ENCODE results near the gene MCF2L.

MCF2L gene

DNA sequence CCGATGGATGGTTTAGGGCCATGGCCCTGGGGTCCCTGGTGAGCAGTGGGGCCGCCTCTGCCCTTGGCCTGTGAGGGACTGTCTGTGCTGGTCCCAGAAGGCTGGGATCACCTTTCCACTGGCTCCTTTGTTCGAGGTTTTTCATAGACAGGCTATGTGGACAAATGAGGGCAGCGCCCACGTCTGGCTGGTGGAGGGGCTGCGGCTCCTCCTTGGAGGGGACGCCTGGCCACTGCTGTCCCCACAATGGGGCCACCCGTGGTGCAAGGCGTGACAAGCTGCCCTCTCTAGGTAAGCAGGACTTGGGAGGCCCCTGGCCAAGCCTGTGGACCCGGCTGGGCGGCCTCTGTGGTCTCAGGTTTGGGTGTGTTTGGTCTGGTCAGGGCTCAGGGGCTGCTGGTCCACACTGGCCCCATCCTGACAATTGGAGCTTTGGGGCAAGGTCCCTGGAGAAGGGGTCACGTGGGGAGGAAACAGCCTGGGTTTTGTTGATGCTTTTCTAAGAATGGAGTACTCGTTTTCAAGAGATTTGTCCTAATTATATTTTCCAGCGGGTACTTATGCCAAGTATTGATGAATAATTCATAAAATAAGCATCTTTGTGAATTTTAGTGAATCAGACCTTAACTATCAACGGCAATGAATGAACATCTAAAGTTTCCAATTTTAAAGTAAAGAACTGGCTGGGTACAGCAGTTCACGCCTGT lies 33.3 kb downstream of the MCF2L start:
- H3K4me3 ChIP-seq (ENCODE audit: low read depth, low read length), result no peak overlapping the region
- no peak for DNase-seq (ENCODE audit: low read depth)
- TF ChIP-seq, protein P1, sequence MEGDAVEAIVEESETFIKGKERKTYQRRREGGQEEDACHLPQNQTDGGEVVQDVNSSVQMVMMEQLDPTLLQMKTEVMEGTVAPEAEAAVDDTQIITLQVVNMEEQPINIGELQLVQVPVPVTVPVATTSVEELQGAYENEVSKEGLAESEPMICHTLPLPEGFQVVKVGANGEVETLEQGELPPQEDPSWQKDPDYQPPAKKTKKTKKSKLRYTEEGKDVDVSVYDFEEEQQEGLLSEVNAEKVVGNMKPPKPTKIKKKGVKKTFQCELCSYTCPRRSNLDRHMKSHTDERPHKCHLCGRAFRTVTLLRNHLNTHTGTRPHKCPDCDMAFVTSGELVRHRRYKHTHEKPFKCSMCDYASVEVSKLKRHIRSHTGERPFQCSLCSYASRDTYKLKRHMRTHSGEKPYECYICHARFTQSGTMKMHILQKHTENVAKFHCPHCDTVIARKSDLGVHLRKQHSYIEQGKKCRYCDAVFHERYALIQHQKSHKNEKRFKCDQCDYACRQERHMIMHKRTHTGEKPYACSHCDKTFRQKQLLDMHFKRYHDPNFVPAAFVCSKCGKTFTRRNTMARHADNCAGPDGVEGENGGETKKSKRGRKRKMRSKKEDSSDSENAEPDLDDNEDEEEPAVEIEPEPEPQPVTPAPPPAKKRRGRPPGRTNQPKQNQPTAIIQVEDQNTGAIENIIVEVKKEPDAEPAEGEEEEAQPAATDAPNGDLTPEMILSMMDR (conservative IDR thresholded peaks at IDR 0.05; ENCODE audit: low read depth, low read length), result peak; percentile 36

DNA sequence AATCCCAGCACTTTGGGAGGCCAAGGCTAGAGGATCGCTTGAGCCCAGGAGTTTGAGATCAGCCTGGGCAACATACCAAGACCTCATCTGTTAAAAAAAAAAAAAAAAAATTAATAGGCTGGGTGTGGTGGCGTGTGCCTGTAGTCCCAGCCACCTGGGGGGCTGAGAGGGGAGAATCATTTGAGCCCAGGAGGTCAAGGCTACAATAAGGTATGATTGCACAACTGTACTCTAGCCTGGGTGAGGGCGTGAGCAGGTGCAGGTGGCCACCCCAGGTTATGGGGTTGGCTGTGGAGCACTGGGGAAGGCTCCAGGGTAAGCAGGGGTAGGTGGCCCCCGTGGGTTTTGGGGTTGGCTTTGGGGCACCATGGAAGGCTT lies 33.9 kb downstream of the MCF2L start:
- TF ChIP-seq, protein P1 (conservative IDR thresholded peaks at IDR 0.05; ENCODE audit: low read depth, low read length), result no peak
- no peak for DNase-seq (ENCODE audit: low read depth)
- H3K4me3 ChIP-seq (ENCODE audit: low read depth, low read length), result no peak overlapping the region

DNA sequence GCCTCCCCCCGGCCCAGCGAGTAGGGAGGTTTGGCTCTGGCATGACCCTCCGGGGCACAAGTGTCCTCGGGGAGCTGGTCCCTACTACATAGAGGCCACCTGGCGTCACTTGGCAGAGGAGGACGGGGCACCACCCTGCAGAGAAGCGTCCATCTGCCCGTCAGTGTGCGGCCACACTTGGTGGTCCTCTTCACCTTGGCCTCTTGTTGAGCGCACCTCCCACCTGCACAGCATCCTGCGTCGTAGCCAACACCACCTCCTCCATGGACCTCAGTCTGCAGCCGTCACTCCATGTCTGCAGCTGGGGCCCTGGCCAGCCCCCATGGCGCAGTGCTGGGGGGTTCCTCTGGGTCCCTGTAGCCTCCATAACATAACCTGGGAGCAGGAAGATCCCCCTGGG lies 35.1 kb downstream of the MCF2L start:
- TF ChIP-seq, protein P1 (conservative IDR thresholded peaks at IDR 0.05; ENCODE audit: low read depth, low read length), result no peak
- DNase-seq (ENCODE audit: low read depth), result no peak
- H3K4me3 ChIP-seq (ENCODE audit: low read depth, low read length), result no peak overlapping the region

DNA sequence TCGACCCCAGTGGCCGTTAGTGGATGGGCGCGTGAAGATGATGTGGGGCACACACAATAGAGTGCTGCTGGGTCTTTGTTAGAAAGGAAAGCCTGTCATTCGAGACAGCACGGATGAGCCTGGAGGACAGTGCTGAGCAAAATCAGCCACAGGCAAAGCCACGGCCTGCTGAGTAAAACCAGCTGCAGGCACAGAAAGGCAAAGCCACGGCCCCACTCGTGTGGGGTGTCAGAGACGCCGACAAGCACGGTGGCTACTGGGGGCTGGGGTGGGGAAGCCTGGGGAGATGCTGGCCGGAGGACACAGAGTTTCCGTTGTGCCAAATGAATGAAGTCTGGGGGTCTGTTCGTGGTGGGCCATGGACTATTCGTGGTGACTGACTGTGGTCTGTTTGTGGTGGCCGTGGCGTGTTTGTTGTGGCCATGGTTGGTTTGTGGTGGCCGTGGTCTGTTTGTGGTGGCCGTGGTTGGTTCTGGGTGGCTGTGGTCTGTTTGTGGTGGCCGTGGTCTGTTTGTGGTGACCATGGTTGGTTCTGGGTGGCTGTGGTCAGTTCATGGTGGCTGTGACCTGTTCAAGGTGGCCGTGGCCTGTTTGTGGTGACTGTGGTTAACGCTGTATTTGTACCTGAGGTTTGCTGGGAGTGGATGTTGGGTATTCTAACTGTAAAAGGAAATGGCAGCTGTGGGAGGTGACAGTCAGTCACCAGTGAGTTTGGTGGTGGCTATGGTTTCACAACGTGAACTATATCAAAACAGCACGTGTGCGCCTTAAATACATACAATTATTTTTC lies 36.3 kb downstream of the MCF2L start:
- TF ChIP-seq, protein P1 (conservative IDR thresholded peaks at IDR 0.05; ENCODE audit: low read depth, low read length), result no peak
- H3K4me3 ChIP-seq (ENCODE audit: low read depth, low read length), result no peak overlapping the region
- DNase-seq (ENCODE audit: low read depth), result no peak

DNA sequence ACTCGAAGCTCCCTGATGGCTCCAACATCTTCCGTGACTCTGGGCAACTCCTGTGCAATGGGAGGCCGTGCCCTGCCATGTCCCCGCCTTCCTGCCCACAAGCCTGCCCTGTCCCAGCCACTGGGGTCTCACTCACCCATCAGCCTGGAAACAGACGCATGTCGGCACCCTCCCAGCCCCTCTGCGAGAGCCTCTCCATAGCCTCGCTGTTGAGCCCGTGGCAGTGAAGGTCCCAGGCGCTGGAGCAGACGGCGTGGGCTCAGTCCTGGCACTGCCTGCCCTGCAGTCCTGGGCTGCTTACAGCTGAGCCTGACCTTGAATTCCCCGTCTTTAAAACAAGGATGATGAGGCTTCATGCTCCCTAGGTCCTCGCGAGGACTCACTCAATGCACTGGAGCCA lies 37.0 kb downstream of the MCF2L start:
- H3K4me3 ChIP-seq (ENCODE audit: low read depth, low read length), result no peak overlapping the region
- DNase-seq (ENCODE audit: low read depth), result no peak
- TF ChIP-seq, protein P1 (conservative IDR thresholded peaks at IDR 0.05; ENCODE audit: low read depth, low read length), result no peak

DNA sequence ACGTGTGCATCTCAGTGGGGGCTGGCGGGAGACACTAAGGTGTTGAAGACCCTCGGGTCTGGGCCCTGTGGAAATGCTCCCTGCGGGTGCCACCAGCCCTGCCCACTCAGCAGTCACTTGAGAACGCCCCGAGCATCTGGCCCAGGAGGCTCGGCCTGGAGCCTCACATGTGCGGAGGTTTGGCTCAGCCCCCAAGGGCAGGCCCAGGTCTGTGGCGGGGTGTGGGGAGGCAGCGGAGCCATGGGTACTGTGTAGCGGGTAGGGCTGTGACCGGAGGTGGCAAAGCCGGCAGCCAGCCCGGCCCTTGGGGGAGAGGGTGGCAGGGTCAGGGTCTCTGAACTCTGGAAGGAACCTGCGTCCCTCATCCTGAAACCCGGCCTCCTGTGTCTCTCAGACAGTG lies 37.6 kb downstream of the MCF2L start:
- DNase-seq (ENCODE audit: low read depth), result no peak
- H3K4me3 ChIP-seq (ENCODE audit: low read depth, low read length), result no peak overlapping the region
- TF ChIP-seq, protein P1 (conservative IDR thresholded peaks at IDR 0.05; ENCODE audit: low read depth, low read length), result no peak
